Stimulated activated CD8-positive, alpha-beta memory T cell treated with anti-CD3 and anti-CD28 coated beads, Interleukin-7, amount 100 ng/mL, for 48 hours (primary cell): ENCODE measurements around the gene SSH2.
"Not testable (repeated sequence)": the region's sequence is repeated elsewhere in the genome, so short reads cannot be mapped to it uniquely, and the experiment has no call there.

Experiments
- DNase-seq, 2 donors: peaks; one replicate each; pipeline ENCODE4 v3.0.0-alpha.2; 2020; ENCODE audit warnings: low read depth in 1 of 2; ENCODE audit errors: extremely low read depth in 1 of 2

Gene SSH2

DNA sequence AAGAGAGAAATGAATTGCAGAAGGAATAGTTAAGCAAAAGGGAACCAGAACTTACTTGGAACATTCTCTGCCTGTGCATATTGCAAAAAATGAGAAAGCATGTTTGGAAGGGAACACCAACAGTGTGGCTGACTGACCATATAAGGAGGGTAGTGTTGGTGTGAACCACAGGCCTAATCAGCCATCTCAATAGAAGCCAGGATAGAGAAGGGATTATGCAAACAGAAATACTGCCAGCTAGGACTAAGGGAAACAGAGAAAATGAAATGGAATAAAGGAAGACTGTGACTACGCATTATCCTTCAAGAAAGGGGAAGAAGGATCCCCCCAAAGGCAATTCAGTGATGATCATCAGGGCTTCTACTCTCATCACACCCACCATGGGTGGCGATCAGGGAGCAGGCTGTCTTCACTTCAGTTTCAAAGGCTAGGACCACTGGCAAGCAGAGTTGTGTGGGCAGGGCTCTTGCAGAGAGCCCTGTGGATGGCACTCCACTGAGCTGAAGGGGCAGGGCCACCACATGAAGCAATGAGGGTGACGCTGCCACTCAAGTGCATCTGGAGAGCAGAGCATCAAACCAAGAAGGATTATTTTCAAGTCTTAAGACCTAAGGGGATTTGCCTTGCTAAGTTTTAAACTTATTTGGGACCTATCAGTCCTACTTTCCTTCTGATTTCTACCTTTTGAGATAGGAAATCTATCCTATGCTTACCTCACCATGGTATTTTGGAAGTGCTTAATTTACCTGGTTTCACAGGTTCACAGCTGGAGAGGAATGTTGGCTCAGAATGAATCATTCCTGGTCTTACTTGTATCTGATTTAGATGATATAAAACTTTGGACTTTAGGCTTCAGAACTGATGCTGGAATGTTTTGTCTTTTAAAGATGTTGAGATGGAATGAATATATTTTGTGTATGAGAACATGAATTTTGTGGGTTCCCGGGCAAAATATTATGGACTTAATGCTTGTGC, 140.5 kb downstream of the SSH2 start:
- DNase-seq: no peak

DNA sequence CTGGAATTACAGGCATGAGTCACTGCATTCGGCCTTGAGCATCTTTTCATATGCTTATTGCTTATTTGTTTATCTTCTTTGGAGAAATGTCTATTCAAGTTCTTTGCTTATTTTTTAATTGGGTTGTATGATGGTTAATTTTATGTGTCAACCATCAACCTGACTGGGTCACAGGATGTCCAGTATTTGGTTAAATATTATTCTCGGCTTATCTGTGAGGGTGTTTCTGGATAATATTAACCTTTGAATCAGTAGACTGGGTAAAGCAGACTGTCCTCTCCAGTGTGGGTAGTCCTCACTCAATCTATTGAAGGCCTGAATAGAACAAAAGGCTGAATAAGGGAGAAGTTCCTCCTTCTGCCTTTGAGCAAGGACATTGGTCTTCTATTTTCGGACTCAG, 142.0 kb downstream of the SSH2 start:
- DNase-seq: no peak

DNA sequence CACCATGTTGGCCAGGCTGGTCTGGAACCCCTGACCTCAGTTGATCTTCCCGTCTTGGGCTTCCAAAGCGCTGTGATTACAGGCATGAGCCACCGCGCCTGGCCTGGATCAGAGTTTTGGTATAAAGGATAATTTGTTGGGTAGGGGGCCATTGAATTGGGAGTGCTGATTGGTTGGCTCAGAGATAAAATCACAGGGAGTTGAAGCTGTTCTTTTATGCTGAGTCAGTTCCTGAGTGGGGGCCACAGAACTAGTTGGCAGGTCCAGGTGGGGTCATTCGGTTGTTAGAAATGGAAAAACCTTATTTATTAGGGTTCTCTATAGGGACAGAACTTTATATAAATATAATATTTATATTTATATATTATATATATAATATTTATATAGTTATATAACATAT, 147.1 kb downstream of the SSH2 start:
- no peak for DNase-seq

DNA sequence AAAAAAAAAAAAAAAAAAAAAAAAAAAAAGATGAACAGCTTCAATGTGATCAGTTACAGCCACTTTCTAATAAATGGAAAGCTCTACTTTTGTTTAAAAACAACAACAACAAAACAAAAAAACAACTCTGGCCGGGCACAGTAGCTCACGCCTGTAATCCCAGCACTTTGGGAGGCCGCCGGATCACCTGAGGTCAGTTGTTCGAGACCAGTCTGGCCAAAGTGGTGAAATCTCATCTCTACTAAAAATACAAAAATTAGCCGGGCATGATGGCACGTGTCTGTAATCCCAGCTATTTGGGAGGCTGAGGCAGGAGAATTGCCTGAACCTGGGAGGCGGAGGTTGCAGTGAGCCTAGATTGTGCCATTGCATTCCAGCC, 150.2 kb downstream of the SSH2 start:
- not testable (repeated sequence) for DNase-seq

DNA sequence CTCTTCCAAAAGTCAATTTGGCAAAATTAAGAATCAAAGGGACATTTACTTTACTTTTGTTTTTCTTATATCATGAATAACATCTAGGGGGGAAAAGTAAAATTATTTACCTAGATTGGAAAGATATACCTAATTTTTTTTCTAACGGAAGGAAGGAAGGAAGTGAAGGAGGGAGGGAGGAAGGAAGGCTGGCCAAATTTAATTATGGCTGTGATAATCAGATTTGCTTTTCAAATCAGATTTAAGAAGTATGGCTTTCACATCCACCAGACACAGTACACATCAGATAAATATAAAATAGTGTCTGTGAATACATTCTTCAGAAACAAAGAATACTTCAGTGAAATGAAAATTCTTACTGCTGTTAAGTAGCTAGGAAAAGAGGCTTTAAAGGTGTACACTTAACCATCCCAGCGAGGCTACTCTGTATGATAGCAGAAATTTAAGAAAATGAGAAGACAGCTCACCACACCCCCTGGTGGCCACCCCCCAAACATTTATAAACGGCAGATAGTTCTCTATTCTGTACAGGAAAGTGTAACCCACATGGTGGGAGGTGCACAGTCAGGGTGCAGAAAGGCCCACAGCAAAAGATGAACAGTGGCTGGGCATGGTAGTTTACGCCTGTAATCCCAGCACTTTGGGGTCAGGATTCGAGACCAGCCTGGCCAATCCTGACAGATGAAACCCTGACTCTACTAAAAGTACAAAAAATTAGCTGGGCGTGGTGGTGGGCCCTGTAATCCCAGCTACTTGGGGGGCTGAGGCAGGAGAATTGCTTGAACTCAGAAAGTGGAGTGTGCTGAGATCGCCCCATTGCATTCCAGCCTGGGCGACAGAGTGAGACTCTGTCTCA, 150.8 kb downstream of the SSH2 start:
- peak; percentile 47 for DNase-seq

DNA sequence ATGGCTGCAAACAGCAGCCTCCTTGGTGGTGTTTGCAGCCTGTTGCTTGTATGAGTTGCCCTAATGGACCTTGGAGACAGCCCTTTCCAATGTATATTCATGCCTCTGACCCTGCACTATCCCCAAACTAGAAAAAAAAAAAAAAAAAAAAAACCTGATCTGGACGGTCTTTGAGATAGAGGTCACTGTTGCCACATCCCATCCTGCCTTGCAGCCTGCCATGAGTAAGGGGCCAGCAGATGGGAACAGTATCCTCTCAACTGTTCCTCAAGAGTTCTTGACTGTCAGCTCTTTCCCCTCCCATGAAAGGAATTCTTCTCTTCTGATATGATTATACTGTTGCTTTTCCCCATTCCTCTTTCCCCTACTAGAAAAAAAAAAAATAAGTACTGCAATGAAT, 152.4 kb downstream of the SSH2 start:
- no peak for DNase-seq

DNA sequence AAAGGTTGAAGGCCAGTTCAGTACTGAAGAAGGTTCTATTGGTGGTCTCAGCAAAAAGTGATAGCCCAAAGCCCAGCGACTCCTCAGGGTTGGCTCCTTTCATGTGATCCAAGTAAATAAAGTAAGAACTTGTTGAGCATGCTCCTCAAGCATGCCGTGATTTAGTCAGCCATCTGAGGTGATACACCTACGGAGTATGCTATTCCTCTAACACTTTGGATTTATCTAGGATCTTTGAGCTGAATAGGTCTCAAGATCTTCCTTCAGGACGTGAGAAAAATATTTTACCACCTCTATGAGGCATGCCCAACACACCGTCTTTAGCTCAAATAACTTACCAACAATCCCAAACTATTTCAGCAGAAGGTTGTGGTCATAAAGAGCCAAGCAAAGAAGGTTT, 154.0 kb downstream of the SSH2 start:
- no peak for DNase-seq

DNA sequence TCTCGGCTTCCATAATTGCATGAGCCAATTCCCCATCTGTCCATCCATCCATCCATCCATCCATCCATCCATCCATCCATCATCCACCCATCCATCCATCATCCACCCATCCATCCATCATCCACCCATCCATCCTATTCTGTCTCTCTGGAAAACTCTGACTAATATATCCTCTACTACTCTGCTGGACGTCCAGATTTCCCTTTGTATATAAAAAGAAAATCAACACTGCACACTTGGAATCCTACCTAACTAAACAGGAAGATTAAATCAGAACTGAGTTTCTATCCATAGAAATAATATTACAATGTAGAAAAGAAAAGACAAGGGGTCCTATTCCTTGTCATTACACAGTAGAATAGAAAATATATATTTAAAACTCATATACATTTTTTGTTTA, 157.0 kb downstream of the SSH2 start:
- no peak for DNase-seq

DNA sequence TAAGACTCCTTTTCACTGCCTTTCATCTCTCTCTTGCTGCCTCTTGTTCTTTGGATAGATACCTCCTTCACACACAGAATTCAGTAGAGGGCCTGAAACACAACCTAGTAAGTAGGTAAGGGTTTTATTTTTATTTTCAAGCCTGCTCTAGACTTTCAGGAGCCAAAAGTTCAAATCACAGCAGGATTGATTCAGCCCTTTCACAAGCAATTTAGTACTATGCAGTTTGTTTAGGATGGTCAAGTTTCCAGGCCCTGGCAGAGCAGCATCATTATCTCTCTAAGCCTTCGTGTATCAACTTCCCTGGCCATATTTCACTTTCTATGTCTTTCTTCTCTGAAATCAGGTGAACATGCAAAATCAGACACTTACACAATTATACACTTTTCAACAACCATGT, 158.5 kb downstream of the SSH2 start:
- DNase-seq: no peak

DNA sequence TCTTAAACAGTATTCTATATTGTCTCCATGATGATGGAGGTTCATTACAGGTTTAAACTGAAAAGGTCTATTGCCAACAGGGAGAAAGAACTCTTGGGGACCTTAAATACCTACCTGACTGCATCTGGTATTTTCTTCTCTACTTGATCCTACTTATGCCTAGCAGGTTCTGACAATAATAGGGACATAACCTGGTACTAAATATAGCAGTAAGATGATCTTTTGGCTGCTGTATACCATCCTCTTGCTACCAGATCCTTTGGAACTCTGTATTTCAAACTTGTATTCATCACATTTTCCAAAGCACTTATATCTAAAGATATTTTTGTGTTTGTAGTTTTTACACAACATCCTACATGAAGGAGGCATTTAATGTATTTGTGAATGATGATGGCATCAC, 160.8 kb downstream of the SSH2 start:
- DNase-seq: no peak

DNA sequence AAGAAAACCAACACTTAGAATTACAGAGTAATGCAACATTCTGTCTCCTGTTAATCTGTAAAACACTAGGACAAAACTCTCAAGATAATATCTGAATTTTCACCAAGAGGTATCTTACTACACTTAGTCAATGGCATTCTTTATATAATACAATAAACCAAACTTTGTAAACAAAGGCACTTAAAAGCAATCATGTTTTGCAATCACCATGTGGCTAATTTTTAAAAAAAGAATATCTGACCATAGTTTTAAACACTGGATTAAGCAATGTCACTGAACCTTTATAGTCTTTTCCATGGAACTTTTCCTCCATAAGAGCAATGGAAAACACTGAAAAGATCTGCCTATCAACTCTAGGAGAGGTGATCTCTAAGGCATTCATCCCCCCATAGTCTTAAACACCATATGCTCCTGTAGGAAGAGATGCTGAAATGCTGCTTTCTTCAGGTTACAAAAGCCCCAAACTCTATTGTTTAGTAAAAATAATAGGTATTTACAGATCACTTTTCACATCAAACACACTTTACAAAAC, 163.2 kb downstream of the SSH2 start:
- DNase-seq: no peak

DNA sequence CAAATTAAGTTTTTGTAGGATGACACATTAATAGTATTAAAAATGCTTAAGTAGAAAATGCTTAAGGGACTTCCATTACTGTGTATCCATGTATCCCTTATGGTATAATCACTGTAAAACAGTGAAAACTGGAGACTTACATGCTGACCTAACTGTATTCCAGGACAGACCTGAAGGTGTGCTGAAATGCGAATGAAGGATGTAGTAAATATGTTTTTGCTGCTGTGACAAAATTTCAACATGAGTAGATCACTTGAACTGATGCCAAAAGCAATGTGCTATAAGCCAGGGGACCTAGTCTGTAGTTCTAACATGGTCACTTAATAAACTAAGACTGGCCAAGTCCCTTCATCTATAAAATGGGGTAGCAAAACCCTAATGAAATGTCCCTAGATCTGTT, 165.3 kb downstream of the SSH2 start:
- no peak for DNase-seq

DNA sequence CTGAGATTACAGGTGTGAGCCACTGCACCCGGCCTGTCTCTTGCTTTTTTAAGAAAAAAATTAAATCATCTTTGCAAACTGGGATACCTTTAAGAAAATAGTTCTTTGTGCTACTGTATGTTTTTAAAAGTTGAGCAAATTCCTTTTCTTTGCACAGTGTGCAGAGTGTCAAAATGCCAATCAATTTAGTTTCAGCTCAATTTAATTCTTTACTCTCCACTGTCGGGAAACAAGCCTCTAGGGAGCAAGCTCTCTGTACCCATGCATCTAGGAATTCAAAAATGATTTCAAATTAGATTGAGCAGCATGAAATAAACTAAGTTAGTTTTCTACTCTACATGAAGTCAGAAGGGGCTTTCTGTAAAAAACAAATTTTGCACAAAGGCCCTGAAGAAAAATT, 165.8 kb downstream of the SSH2 start:
- no peak for DNase-seq

DNA sequence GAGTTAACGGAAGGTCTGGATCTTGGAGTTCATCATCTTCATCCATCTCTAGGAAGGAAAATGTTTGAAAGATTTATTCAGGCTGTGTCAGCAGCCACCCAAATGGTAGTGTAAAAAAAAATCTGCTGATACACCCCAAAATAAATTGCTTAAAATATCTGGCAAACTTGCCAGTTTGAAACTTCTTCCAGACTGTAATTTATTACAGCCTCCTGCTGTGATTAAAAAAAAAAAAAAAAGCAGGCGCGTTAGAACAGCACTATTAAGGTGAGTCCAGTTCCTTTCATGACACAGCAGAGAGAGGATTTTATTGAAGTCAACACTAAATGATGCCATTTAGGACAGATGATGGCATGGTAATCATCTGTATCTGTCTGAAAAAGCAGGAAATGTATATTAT, 166.8 kb downstream of the SSH2 start:
- DNase-seq: no peak

DNA sequence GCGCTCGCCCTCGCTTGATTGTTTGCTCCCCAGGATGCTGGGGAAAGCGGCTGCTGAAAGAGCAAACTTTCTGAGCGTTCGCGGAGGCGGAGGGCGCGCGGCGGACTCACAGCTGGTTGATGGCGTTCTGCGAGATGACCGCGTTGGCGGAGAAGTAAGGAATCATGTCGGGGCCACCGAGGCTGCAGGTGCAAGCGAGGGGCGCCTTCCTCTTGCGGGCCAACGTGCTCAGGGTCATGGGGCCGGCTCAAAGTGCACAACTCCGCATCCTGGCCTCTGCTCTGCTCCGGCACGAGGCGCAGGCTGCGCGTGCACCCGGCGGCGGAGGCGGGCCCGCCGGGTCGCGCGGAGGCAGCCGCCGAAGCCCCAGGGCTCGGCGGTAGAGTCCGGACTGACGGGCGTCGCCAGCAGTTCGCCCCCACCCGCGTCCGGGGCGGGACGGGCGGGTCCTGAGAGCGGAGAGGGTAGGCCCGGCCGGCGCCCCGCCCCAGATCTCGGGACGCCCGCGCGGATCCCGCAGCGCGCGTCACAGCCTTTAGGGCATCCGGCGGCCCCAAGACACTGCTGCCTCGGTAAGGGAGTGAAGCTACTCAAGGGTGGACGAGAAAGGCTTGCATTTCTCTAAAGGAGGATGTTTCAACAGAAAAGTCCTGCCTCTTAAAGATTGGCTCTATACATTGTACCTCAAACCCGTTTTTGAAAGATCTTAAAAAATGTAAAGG, 168.8 kb downstream of the SSH2 start:
- peak; percentile 85 to 91 for DNase-seq

DNA sequence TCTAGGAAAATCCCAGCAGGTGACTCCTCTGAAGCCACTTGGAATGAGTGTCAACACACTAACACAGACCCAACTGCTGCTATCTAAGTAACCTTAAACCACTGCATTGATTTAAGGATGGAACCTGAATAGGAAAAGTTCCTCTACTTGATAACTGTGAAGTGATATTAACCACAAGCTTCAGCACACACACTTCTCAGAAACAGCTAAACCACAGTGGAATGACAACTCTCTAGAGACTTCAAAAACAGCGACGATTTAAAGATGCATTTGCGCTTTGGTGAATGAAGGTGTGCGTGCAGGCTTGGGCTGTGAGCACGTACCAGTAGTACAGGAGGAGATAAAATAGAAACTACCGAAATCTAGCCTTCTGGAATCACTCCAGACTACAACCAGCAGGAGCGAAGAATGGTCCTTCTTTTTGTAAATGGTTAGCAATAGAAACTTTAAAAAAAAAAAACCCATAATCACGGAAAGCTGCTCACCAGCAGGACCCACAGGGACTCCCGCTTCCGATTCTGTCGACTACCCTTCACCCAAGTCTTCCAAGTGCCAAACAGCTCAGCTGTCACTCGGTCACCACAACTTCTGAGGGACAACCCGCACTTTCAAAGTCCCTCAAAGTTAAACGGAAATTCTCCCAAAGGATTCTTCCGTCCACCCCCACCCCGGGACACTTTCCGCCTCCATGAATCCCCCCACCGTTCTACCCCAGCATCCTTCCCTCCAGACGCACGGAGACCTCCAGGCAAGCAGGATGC, 169.6 kb downstream of the SSH2 start:
- DNase-seq: peak; percentile 16 to 25

DNA sequence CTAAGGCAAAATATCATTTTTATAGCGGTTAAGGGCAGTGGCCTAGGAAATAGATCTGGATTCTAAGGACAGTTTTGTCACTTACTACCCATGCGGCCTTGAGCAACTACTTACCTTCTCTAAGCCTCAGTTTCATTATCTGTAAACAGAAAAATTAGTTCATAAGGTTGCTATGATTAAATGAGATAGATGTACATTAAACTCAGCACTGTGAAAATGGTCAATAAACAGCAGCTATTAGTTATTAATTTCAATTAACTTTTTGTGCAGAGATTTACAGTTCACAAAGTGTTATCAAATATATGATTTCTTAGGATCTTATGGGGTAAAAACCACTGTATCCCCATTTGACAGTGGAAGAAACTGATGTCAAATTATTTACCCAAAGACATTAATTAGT, 171.8 kb downstream of the SSH2 start:
- DNase-seq: no peak

DNA sequence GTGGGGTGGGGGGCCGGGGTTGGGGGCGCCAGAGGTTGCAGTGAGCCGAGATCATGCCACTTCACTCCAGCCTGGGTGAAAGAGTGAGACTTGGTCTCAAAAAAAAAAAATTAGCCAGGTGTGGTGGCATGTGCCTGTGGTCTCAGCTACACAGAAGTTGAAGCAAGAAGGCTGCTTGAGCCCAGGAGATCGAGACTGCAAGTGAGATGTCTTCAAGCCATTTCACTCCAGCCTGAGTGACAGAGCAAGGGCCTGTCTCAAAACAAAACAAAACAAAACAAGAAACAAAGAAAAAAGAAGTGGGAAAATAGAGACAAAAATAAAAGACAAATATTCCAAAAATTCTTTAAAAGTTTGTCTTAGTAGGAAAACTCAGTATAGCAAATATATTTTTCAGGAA, 172.2 kb downstream of the SSH2 start:
- DNase-seq: no peak

DNA sequence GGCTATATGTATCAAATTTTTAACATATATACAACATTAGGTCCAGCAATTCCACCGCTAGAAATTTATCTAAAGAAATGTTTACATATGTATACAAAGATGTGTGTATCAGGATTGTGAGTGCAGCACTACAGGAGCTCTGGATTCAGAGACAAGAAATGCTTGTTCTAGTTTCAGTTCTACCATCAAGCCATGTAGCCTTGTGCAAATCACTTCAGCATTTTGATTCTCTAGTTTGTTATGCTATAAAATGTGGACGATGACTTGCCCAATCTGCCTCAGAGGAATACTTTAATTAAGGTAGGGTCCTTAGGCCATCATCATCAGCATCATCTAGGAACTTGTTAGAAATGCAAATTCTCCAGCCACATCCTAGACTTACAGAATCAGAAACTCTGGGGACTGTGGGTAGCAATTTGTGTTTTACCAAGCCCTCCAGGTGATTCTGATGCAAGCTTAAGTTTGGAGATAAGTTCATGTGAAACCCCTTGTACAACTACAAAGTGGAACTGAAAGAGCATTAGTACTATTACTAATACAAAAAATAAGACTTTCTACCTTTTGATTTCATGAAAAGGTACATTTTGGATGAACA, 176.1 kb downstream of the SSH2 start:
- no peak for DNase-seq
